ENCODE data around the gene ADCY9. TPM values are rescaled to one million over a fixed set of nuclear protein-coding genes. Genes with fewer than 3 reads are reported as not detected.
A peak's percentile ranks its signal among the peaks of the same experiment; 100 is the strongest.

The ADCY9 gene
- total RNA-seq, 1 donor from 2014 or later, result 43.2 TPM

DNA sequence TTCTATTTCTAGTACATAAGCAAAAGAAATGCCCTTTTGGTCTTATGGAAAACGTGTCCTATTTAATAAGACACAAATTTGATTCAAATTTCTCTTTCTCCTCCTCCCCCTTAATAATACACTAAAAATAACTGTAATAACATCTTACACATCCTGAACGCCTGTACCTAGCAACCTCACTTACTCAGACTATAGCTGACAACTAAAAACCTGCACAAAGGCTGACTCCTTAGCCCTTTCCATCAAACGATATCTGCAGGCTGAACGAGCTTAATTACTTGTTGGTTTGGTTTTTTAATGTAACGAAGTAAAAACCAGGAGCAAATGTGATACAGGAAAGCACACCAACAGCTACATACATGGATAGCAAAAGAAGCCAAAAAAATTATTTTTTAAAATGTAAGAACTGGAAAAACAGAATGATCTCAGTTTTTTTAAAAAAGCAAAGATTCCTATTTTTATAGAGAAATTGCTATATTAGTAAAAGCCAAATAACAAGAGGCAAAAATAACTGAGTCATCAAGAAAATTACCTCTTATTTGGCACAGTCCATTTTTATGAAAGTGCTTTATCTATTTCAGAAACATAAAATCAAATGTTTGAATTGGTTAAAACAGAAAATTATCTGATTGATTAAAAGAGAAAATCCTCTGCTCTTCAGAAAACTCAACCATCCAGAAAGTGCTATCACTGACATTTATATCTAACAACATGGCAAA, 23.5 kb downstream of the ADCY9 start:
- TF ChIP-seq, protein P1, sequence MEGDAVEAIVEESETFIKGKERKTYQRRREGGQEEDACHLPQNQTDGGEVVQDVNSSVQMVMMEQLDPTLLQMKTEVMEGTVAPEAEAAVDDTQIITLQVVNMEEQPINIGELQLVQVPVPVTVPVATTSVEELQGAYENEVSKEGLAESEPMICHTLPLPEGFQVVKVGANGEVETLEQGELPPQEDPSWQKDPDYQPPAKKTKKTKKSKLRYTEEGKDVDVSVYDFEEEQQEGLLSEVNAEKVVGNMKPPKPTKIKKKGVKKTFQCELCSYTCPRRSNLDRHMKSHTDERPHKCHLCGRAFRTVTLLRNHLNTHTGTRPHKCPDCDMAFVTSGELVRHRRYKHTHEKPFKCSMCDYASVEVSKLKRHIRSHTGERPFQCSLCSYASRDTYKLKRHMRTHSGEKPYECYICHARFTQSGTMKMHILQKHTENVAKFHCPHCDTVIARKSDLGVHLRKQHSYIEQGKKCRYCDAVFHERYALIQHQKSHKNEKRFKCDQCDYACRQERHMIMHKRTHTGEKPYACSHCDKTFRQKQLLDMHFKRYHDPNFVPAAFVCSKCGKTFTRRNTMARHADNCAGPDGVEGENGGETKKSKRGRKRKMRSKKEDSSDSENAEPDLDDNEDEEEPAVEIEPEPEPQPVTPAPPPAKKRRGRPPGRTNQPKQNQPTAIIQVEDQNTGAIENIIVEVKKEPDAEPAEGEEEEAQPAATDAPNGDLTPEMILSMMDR (IDR thresholded peaks at IDR 0.05), result no peak
- H3K36me3 ChIP-seq, result no peaks in the 10 kb centered on the region
- H3K27me3 ChIP-seq (ENCODE audit: low read depth), result no peaks in the 10 kb centered on the region
- intact Hi-C loops (cut with DNase I), result no loop called here
- H3K27ac ChIP-seq, result peak overlapping the region; percentile 72
- no peak overlapping the region for H3K4me3 ChIP-seq
- H3K9me3 ChIP-seq, result no peaks in the 10 kb centered on the region
- H3K4me1 ChIP-seq, result peaks cover 81% of the 10 kb centered on the region
- ATAC-seq, result no peak
- no peak for DNase-seq

DNA sequence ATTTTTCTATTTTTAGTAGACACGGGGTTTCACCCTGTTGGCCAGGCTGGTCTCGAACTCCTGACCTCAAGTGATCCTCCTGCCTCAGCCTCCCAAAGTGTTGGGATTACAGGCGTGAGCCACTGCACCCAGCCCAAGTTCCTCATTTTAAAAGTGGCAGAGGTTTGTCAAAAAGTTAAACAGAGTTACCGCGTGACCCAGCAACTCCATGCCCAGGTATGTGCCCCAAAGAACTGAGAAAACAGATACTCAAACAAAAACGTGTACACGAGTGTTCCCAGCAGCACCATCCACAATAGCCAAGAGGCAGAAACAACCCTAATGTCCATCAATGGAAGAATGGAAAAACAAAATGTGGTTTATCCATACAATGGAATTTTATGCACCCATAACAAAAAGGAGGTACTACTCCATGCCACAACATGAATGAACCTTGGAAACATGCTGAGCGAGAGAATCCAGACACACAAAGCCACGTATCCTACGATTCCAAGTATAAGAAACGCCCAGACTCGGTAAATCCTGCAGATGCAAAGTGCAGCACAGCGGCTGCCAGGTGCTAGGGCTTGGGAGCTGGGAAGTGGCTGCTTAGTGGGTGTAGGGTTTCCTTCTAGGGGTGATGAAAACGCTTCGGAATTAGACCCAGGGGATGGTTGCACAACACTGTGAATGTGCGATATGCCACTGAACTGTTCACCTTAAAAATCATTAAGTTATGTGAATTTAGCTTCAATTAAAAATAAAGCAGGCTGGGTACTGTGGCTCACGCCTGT, 24.8 kb downstream of the ADCY9 start:
- no peak overlapping the region for H3K4me3 ChIP-seq
- H3K4me1 ChIP-seq, result peaks cover 83% of the 10 kb centered on the region
- DNase-seq (peak; percentile 68), ATAC-seq (peak; percentile 67 to 76)
- TF ChIP-seq, protein P1 (IDR thresholded peaks at IDR 0.05), result no peak
- H3K36me3 ChIP-seq, result no peaks in the 10 kb centered on the region
- H3K27ac ChIP-seq, result peak overlapping the region; percentile 69
- H3K9me3 ChIP-seq, result no peaks in the 10 kb centered on the region
- H3K27me3 ChIP-seq (ENCODE audit: low read depth), result no peaks in the 10 kb centered on the region
- intact Hi-C loops (cut with DNase I), result no loop called here

- Histone ChIP-seq H3K4me1 (peaks cover 83% of the 10 kb centered on the region), H3K4me3 (no peak overlapping the region), H3K27ac (peak overlapping the region; percentile 69), H3K9me3 (no peaks in the 10 kb centered on the region), H3K36me3 (no peaks in the 10 kb centered on the region), H3K27me3 (ENCODE audit: low read depth) (no peaks in the 10 kb centered on the region)
- TF ChIP-seq, protein P1 (IDR thresholded peaks at IDR 0.05), result no peak
- DNase-seq, result no peak
- peak; percentile 67 to 75 for ATAC-seq
- intact Hi-C loops (cut with DNase I), result no loop called here
Measured at GRCh38 chr16:4090351-4090851, 25.8 kb downstream of the ADCY9 start.

- ATAC-seq, result peak; percentile 11 to 20
- Histone ChIP-seq H3K9me3 (no peaks in the 10 kb centered on the region), H3K4me3 (no peak overlapping the region), H3K27ac (peak overlapping the region; percentile 69), H3K4me1 (peaks cover 80% of the 10 kb centered on the region), H3K36me3 (no peaks in the 10 kb centered on the region), H3K27me3 (ENCODE audit: low read depth) (no peaks in the 10 kb centered on the region)
- no peak for DNase-seq
- TF ChIP-seq, protein P1 (IDR thresholded peaks at IDR 0.05), result no peak
- intact Hi-C loops (cut with DNase I), result no loop called here
Measured at GRCh38 chr16:4089811-4090301, 26.4 kb downstream of the ADCY9 start.

GRCh38 chr16:4089251-4089810, 26.9 kb downstream of the ADCY9 start:
- DNase-seq, result no peak
- no peaks in the 10 kb centered on the region for H3K27me3 ChIP-seq (ENCODE audit: low read depth)
- no peak overlapping the region for H3K4me3 ChIP-seq
- H3K36me3 ChIP-seq, result no peaks in the 10 kb centered on the region
- H3K4me1 ChIP-seq, result peaks cover 77% of the 10 kb centered on the region
- ATAC-seq, result no peak
- no peaks in the 10 kb centered on the region for H3K9me3 ChIP-seq
- intact Hi-C loops (cut with DNase I), result no loop called here
- TF ChIP-seq, protein P1 (IDR thresholded peaks at IDR 0.05), result no peak
- peak overlapping the region; percentile 69 for H3K27ac ChIP-seq
